ENCODE data around the gene EGR1.

- TF ChIP-seq SMC3 (IDR thresholded peaks at IDR 0.05; ENCODE audit: low read depth, low read length) = no peak
- no peak for TF ChIP-seq CTCF (conservative IDR thresholded peaks at IDR 0.05; ENCODE audit: low read depth, low read length)
- TF ChIP-seq POLR2A (IDR thresholded peaks at IDR 0.05; ENCODE audit: low read depth, low read length) = no peak; the same call in 1 of the 2 replicates
- TF ChIP-seq BHLHE40 (IDR thresholded peaks at IDR 0.05; ENCODE audit: low read depth, low read length) = no peak
- no peak for TF ChIP-seq RCOR1 (IDR thresholded peaks at IDR 0.05; ENCODE audit: insufficient replicate concordance, low read length)
- TF ChIP-seq CEBPB (IDR thresholded peaks at IDR 0.05; ENCODE audit: low read depth, low read length) = no peak
- no peak for TF ChIP-seq MXI1 (IDR thresholded peaks at IDR 0.05; ENCODE audit: borderline replicate concordance, low read depth, low read length)
- TF ChIP-seq USF2 (IDR thresholded peaks at IDR 0.05; ENCODE audit: low read depth, low read length) = no peak
- TF ChIP-seq NFE2L2 (IDR thresholded peaks at IDR 0.05; ENCODE audit: low read depth, low read length) = no peak
- no peak for TF ChIP-seq RAD21 (IDR thresholded peaks at IDR 0.05; ENCODE audit: low read length)
Observed at GRCh38 chr5:138491284-138491648, 26.0 kb downstream of the EGR1 start.

All from IMR-90 (cell line).